GM19193 (cell line): Measurements from ENCODE around the gene C3orf52.

Experiments
- POLR2A ChIP-seq: IDR thresholded peaks from 4 replicates; pipeline ENCODE4 v1.6.1; 2011; ENCODE audit not compliant: insufficient read depth, insufficient read length; ENCODE audit errors: extremely low read depth

Gene C3orf52

GRCh38 chr3:112086076-112086854 is at the start of gene C3orf52:
Gene C3orf52, plus strand, starts transcription at chr3:112086389. Its CDS starts 19 bp downstream, at chr3:112086408.
- no peak for TF ChIP-seq POLR2A

- TF ChIP-seq POLR2A: no peak
These were observed 47.3 kb upstream of the C3orf52 start for GRCh38 chr3:112038863-112039262.

- TF ChIP-seq POLR2A: no peak
These were observed 44.9 kb upstream of the C3orf52 start for GRCh38 chr3:112041321-112041720.

- TF ChIP-seq POLR2A: no peak
These were observed 43.3 kb upstream of the C3orf52 start for GRCh38 chr3:112042842-112043280.

- no peak for TF ChIP-seq POLR2A
These were observed 42.5 kb upstream of the C3orf52 start for GRCh38 chr3:112043621-112044201.

GRCh38 chr3:112046599-112046998 is 39.6 kb upstream of the C3orf52 start:
- no peak for TF ChIP-seq POLR2A

GRCh38 chr3:112047264-112047663 is 38.9 kb upstream of the C3orf52 start:
- no peak for TF ChIP-seq POLR2A

GRCh38 chr3:112048911-112049310 is 37.3 kb upstream of the C3orf52 start:
- TF ChIP-seq POLR2A: no peak

GRCh38 chr3:112053229-112053628 is 33.0 kb upstream of the C3orf52 start:
- TF ChIP-seq POLR2A: no peak

- no peak for TF ChIP-seq POLR2A
These were observed 29.7 kb upstream of the C3orf52 start for GRCh38 chr3:112056451-112056929.

- no peak for TF ChIP-seq POLR2A
These were observed 26.7 kb upstream of the C3orf52 start for GRCh38 chr3:112059497-112059896.

GRCh38 chr3:112061152-112061551 is 25.0 kb upstream of the C3orf52 start:
- TF ChIP-seq POLR2A: no peak

GRCh38 chr3:112074006-112074405 is 12.2 kb upstream of the C3orf52 start:
- no peak for TF ChIP-seq POLR2A

- TF ChIP-seq POLR2A: no peak
These were observed 11.3 kb upstream of the C3orf52 start for GRCh38 chr3:112074616-112075497.

GRCh38 chr3:112078125-112079083 is 7.8 kb upstream of the C3orf52 start:
- no peak for TF ChIP-seq POLR2A

GRCh38 chr3:112083239-112083638 is 3.0 kb upstream of the C3orf52 start:
- no peak for TF ChIP-seq POLR2A
